Measurements from ENCODE around the gene PFDN1.
"Not testable (repeated sequence)": the region's sequence is repeated elsewhere in the genome, so short reads cannot be mapped to it uniquely, and the experiment has no call there.

The PFDN1 gene

DNA sequence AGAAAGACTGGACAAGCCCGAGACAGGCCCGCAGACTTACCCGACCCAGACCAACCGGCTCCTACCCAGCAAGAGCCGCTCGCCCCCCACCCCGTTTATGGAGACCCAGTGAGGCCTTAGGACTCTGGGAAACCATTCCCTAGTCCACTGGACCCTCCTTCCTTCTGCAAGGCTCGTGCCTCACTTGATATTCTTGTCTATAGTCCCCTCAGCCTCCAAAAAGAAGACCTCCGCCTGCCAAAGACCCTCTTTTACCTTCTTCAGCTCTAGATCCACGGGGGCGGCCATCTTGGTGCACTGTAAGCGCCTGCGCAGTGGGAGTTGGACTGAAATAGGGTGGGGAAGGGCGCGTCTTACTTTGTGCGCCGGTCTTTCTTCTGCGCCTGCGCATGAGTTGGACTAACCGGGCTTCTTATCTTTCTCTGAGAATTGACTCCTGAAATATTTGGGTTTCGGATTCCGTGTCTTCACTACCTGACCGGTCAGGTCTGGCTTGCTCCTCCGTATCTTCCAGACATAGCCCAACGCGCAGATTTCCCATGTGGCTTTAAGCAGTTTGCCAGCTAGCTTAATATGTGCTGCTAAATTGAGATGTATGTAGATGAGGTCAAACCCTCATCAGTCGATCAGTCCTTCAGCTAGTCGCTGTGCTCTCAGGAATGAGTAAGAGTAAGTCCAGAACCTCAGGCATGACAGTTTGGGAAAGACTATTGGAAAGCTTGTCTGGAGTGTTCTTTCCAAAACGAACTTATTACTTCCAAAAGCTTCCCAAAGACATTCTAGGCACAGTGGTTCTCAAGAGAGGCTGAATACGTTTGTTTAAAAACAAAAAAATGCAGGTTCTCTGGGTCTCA lies at the start of gene PFDN1:
Gene PFDN1 (minus strand): TSS at position 316 of the 854 bp plus-strand sequence. CDS start 28 bp downstream, at position 288.
- no peaks in the 10 kb centered on the region for H3K36me3 ChIP-seq (ENCODE audit: control insufficient read depth, insufficient read depth, low read length)
- H3K4me1 ChIP-seq (ENCODE audit: control insufficient read depth, insufficient read depth, low read length) = peaks cover 13% of the 10 kb centered on the region
- peak within 1 kb of the TSS; percentile 94 for H3K4me3 ChIP-seq (ENCODE audit: low read length)
- H3K9ac ChIP-seq (ENCODE audit: low read length) = peak within 1 kb of the TSS; percentile 96
- H3K27me3 ChIP-seq (ENCODE audit: control insufficient read depth, insufficient read depth, low read length) = no peaks in the 10 kb centered on the region
- peak within 1 kb of the TSS; percentile 85 for H3K27ac ChIP-seq (ENCODE audit: low read depth, low read length)

DNA sequence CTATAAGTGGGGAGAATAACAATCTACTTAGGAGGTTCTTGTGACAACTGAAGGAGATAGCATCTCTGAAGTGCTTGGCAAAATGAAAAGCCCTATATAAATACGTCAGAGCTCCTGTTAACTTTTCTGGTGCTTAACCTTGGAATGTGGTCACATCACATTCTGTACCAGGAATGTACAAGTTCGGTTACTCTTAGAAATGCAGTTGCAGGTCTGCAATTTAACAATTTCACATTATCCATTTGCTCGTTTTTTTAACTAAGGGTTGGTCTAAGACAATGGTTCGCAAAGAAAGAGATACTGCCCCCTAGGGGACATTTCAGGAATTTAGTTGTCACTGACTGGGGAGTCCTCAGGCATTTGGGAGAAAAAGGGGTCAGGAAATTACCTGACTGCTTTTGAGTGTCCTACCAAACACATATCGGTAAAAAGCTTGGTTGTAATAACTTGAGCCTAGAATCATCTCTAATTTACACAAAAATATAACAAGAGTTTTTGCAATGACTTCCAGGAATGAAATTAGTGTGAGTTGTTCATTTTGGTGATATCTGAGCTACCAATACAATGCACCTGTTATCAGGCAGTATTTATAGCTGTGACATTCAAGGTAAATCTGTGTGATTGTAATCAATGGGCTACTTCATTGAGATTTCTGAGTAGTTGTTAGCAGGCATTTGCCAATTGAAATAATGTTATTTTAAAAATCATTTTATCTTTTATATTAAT lies 48.9 kb upstream of the PFDN1 start:
- Histone ChIP-seq H3K27ac (ENCODE audit: low read depth, low read length) (no peak overlapping the region), H3K4me1 (ENCODE audit: control insufficient read depth, insufficient read depth, low read length) (no peaks in the 10 kb centered on the region), H3K27me3 (ENCODE audit: control insufficient read depth, insufficient read depth, low read length) (no peaks in the 10 kb centered on the region), H3K9ac (ENCODE audit: low read length) (no peak overlapping the region), H3K4me3 (ENCODE audit: low read length) (no peak overlapping the region), H3K36me3 (ENCODE audit: control insufficient read depth, insufficient read depth, low read length) (no peaks in the 10 kb centered on the region)

- H3K27ac ChIP-seq (ENCODE audit: low read depth, low read length) = no peak overlapping the region
- no peak overlapping the region for H3K4me3 ChIP-seq (ENCODE audit: low read length)
- H3K9ac ChIP-seq (ENCODE audit: low read length) = no peak overlapping the region
- H3K4me1 ChIP-seq (ENCODE audit: control insufficient read depth, insufficient read depth, low read length) = peaks cover 10% of the 10 kb centered on the region
- H3K36me3 ChIP-seq (ENCODE audit: control insufficient read depth, insufficient read depth, low read length) = no peaks in the 10 kb centered on the region
- no peaks in the 10 kb centered on the region for H3K27me3 ChIP-seq (ENCODE audit: control insufficient read depth, insufficient read depth, low read length)
Observed at GRCh38 chr5:140349244-140349643, 46.3 kb upstream of the PFDN1 start.

DNA sequence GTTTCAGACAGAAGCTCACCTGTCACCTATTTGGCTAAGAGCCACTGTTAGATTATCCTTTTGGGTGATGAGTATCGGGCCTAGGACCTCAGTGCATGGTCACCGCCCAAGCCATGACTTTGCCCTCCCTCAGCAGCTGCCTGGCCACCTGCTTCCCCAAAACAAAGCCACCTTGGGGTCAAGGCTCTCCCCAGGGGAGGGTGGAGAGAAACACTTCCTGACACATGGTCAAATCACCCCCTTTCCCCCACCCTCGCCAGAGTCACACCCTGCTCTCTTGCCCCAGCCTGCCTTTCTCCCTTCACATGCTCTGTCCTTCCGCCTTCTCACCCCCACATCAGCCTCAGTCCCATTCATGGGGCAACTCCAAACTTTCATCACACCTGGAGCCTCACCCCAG lies 45.2 kb upstream of the PFDN1 start:
- H3K36me3 ChIP-seq (ENCODE audit: control insufficient read depth, insufficient read depth, low read length) = no peaks in the 10 kb centered on the region
- no peaks in the 10 kb centered on the region for H3K27me3 ChIP-seq (ENCODE audit: control insufficient read depth, insufficient read depth, low read length)
- peaks cover 10% of the 10 kb centered on the region for H3K4me1 ChIP-seq (ENCODE audit: control insufficient read depth, insufficient read depth, low read length)
- H3K9ac ChIP-seq (ENCODE audit: low read length) = no peak overlapping the region
- no peak overlapping the region for H3K27ac ChIP-seq (ENCODE audit: low read depth, low read length)
- no peak overlapping the region for H3K4me3 ChIP-seq (ENCODE audit: low read length)

GRCh38 chr5:140347360-140347759 lies 44.5 kb upstream of the PFDN1 start:
- Histone ChIP-seq H3K9ac (ENCODE audit: low read length) (no peak overlapping the region), H3K4me3 (ENCODE audit: low read length) (no peak overlapping the region), H3K27ac (ENCODE audit: low read depth, low read length) (peak overlapping the region; percentile 76), H3K27me3 (ENCODE audit: control insufficient read depth, insufficient read depth, low read length) (no peaks in the 10 kb centered on the region), H3K4me1 (ENCODE audit: control insufficient read depth, insufficient read depth, low read length) (peaks cover 13% of the 10 kb centered on the region), H3K36me3 (ENCODE audit: control insufficient read depth, insufficient read depth, low read length) (no peaks in the 10 kb centered on the region)

GRCh38 chr5:140346348-140347221 lies 43.7 kb upstream of the PFDN1 start, which contains the start of gene HBEGF:
Gene HBEGF, minus strand, starts transcription at chr5:140346603. Its CDS starts 275 bp downstream, at chr5:140346328.
- H3K4me3 ChIP-seq (ENCODE audit: low read length) = peak within 1 kb of the TSS; percentile 61
- peak within 1 kb of the TSS; percentile 64 for H3K9ac ChIP-seq (ENCODE audit: low read length)
- no peaks in the 10 kb centered on the region for H3K36me3 ChIP-seq (ENCODE audit: control insufficient read depth, insufficient read depth, low read length)
- H3K27ac ChIP-seq (ENCODE audit: low read depth, low read length) = peak within 1 kb of the TSS; percentile 76
- peaks cover 20% of the 10 kb centered on the region for H3K4me1 ChIP-seq (ENCODE audit: control insufficient read depth, insufficient read depth, low read length)
- no peaks in the 10 kb centered on the region for H3K27me3 ChIP-seq (ENCODE audit: control insufficient read depth, insufficient read depth, low read length)

DNA sequence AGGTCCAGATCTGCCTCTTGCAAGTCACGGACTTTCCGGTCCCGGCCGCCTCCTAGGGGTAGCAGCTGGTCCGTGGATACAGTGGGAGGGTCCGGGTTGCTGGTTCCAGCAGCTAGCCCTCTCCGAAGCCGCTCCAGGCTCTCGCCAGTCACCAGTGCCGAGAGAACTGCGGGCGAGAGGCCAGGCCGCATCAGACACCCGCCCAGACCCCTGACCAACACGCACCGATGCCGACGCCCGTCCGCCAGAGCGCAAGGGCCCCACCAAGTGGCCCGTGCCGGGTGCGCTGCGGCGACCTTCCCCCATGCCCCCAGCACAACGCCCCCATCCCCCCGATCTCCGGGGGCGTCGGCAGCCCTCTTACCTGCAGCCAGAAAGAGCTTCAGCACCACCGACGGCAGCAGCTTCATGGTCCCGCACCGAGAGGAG lies 43.0 kb upstream of the PFDN1 start:
- peak overlapping the region; percentile 61 for H3K4me3 ChIP-seq (ENCODE audit: low read length)
- H3K36me3 ChIP-seq (ENCODE audit: control insufficient read depth, insufficient read depth, low read length) = no peaks in the 10 kb centered on the region
- peak overlapping the region; percentile 76 for H3K27ac ChIP-seq (ENCODE audit: low read depth, low read length)
- no peaks in the 10 kb centered on the region for H3K27me3 ChIP-seq (ENCODE audit: control insufficient read depth, insufficient read depth, low read length)
- H3K4me1 ChIP-seq (ENCODE audit: control insufficient read depth, insufficient read depth, low read length) = peaks cover 27% of the 10 kb centered on the region
- peak overlapping the region; percentile 34 for H3K9ac ChIP-seq (ENCODE audit: low read length)

- H3K36me3 ChIP-seq (ENCODE audit: control insufficient read depth, insufficient read depth, low read length) = no peaks in the 10 kb centered on the region
- H3K27me3 ChIP-seq (ENCODE audit: control insufficient read depth, insufficient read depth, low read length) = no peaks in the 10 kb centered on the region
- H3K27ac ChIP-seq (ENCODE audit: low read depth, low read length) = no peak overlapping the region
- H3K9ac ChIP-seq (ENCODE audit: low read length) = no peak overlapping the region
- H3K4me3 ChIP-seq (ENCODE audit: low read length) = peak overlapping the region; percentile 61
- peaks cover 27% of the 10 kb centered on the region for H3K4me1 ChIP-seq (ENCODE audit: control insufficient read depth, insufficient read depth, low read length)
Observed at GRCh38 chr5:140344683-140345423, 42.0 kb upstream of the PFDN1 start.

GRCh38 chr5:140343849-140344248 lies 40.9 kb upstream of the PFDN1 start:
- H3K4me1 ChIP-seq (ENCODE audit: control insufficient read depth, insufficient read depth, low read length) = peaks cover 27% of the 10 kb centered on the region

GRCh38 chr5:140342896-140343295 lies 40.0 kb upstream of the PFDN1 start:
- Histone ChIP-seq H3K4me1 (ENCODE audit: control insufficient read depth, insufficient read depth, low read length) (peaks cover 28% of the 10 kb centered on the region), H3K4me3 (ENCODE audit: low read length) (no peak overlapping the region), H3K9ac (ENCODE audit: low read length) (no peak overlapping the region), H3K27ac (ENCODE audit: low read depth, low read length) (no peak overlapping the region), H3K36me3 (ENCODE audit: control insufficient read depth, insufficient read depth, low read length) (no peaks in the 10 kb centered on the region), H3K27me3 (ENCODE audit: control insufficient read depth, insufficient read depth, low read length) (no peaks in the 10 kb centered on the region)

More at GRCh38 chr5:140343849-140344248, 40.9 kb upstream of the PFDN1 start:
- H3K27ac ChIP-seq (ENCODE audit: low read depth, low read length); H3K4me3 ChIP-seq (ENCODE audit: low read length); H3K9ac ChIP-seq (ENCODE audit: low read length); H3K27me3 ChIP-seq (ENCODE audit: control insufficient read depth, insufficient read depth, low read length); H3K36me3 ChIP-seq (ENCODE audit: control insufficient read depth, insufficient read depth, low read length): not testable (repeated sequence)

GRCh38 chr5:140342287-140342686 lies 39.4 kb upstream of the PFDN1 start:
- peaks cover 34% of the 10 kb centered on the region for H3K4me1 ChIP-seq (ENCODE audit: control insufficient read depth, insufficient read depth, low read length)
- H3K4me3 ChIP-seq (ENCODE audit: low read length) = no peak overlapping the region
- H3K36me3 ChIP-seq (ENCODE audit: control insufficient read depth, insufficient read depth, low read length) = no peaks in the 10 kb centered on the region
- peak overlapping the region; percentile 55 for H3K27ac ChIP-seq (ENCODE audit: low read depth, low read length)
- no peak overlapping the region for H3K9ac ChIP-seq (ENCODE audit: low read length)
- no peaks in the 10 kb centered on the region for H3K27me3 ChIP-seq (ENCODE audit: control insufficient read depth, insufficient read depth, low read length)

Data from rectal smooth muscle tissue (tissue), 1 donor.